CD4-positive, alpha-beta T cell treated with Interleukin-6 for 4 hours (primary cell): ENCODE results near the gene SLC35F3.
"Not testable (repeated sequence)": the region's sequence is repeated elsewhere in the genome, so short reads cannot be mapped to it uniquely, and the experiment has no call there.

ENCODE experiments used
- DNase-seq: peaks from one replicate; pipeline ENCODE4 v3.0.0-alpha.2; 2020; ENCODE audit warnings: mixed read lengths

Gene SLC35F3

GRCh38 chr1:233904633-233905415, at the start of gene SLC35F3:
Gene SLC35F3 (plus strand): TSS chr1:233904676.
- no peak for DNase-seq

DNA sequence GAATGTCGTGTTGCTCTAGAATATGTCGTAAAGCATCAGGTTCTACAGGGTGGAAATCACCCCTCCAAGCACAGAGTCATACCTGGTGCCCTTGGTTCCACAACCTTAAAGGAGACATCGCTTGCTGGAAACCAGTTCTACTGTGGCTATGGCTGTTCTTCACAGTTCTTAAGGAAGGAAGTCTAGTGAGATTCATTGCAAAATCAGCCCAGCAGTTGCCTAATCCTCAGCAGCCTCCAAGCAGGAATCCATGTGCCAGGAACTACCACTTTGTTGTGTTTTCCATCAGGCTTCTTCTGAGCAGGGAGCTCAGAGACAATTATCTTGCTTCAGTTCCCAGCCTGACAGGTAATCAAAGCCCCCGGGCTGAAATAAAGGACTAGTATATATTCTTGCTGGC, 45.0 kb upstream of the SLC35F3 start:
- DNase-seq: no peak

- no peak for DNase-seq
These were observed 40.5 kb upstream of the SLC35F3 start for GRCh38 chr1:233863901-233864545.

DNA sequence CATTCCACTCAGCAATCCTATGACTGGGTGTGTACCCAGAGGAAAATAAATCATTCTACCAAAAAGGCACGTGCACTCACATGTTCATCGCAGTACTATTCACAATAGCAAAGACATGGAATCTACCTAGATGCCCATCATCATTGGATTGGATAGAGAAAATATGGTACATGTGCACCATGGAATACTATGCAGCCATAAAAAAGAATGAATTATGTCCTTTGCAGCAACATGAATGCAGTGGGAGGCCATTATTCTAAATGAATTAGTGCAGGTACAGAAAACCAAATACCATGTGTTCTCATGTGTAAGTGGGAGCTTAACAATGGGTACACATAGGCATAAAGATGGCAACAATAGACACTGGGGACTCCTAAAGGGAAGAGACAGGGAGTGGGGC, 39.9 kb upstream of the SLC35F3 start:
- DNase-seq: no peak

DNA sequence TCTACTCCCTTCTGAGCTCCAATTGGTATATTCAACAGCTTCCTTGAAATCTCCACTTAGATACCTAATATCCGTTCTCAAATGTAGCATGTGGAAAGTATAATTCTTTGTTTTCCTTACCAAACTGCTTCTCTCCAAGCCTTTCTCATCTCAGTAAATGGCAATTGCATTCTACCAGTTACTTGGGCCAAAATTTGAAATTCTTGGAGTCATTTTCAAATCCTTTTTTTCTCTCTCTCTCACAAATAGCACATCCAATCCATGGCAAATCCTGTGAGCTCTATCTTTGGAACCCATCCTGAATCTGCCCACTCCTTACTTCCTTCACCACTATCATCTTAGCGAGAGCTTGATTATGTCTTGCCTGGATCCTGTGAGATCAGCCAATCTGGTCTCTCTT, 39.3 kb upstream of the SLC35F3 start:
- no peak for DNase-seq

DNA sequence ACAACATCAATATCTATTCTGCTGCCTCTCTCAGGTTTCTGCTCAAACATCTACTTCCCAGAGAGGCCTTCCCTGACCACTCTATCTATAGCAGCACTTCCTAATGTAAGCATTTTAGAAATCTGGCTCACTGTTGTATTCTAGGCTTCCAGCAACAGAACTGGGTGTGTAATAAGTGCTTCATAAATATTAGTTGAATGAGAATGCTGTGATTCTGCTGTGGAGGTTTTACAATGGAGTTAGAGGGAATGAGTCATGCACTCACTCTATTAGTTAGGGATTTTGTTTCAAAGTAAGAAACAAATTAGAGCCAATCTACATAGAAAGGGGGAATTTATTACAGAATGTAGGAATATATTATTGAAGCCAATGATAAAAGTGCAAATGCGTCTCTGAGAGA, 38.6 kb upstream of the SLC35F3 start:
- no peak for DNase-seq

DNA sequence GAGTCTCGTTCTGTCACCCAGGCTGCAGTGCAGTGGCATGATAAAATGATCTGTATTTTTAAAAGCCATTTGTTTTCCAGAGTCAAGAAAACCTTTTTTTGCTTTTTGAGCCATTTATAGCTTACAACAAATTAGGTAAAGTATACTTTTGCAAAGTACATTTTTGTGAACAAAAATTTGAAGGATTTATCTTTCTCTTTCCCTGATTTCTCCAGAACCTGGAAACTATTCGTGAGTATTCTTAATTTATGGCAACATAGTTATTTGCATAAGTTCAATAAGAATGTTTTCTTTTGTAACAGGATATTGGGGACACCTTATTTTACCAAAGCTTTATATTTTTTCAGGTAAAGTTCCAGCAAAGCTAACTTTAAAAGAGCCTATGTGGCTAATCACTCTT, 37.4 kb upstream of the SLC35F3 start:
- DNase-seq: no peak

- DNase-seq: no peak
These were observed 36.0 kb upstream of the SLC35F3 start for GRCh38 chr1:233868461-233868860.

DNA sequence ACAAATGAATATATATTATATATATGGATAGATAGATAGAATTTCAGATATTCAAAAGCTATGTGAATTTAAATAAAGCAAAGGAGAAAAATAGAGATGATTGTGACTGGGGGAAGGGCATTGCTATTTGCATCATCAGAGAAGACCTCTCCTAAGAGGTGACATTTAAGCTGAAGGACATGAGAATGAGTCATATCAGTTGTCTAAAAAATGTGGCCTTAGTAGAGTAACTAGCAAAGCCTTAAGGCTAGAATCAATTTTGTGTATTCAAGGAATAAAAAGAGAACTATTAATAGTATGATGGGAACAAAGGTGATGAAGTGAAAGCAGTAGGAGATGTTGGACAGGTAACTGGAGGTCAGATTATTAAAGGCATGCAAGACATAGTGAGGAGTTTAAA, 34.8 kb upstream of the SLC35F3 start:
- no peak for DNase-seq

DNA sequence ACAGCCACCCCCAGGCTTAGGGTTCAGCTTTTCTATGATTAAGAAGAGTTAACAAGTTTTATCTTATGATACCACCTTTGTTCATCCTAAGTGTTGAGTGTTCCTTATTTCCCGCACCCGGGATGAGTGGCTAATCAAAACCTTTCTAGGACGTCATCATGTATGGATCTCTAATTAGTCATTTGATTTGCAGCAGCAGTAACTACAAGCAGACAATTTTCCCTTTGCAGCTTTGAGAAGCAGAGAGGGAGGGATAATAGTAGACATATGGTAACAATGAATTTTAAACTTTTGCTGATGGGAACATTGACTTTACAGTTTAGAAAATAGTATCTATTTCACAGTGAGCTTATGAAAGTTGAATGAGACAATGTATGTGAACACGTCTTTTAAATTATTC, 30.8 kb upstream of the SLC35F3 start:
- no peak for DNase-seq

DNA sequence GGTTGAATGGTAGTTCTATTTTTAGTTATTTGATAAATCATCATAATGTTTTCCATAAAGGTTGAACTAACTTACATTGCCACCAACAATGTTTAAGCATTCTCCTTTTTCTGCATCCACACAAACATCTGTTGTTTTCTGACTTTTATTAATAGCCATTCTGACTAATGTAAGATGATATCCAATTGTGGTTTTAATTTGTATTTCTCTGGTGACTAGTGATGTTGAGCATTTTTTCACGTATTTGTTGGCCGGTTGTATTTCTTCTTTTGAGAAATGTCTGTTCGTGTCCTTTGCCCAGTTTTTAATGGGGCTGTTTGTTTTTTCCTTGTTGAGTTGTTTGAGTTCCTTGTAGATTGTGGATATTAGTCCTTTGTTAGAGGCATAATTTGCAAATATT, 24.6 kb upstream of the SLC35F3 start:
- DNase-seq: no peak

- DNase-seq: no peak
These were observed 20.8 kb upstream of the SLC35F3 start for GRCh38 chr1:233883671-233884070.

DNA sequence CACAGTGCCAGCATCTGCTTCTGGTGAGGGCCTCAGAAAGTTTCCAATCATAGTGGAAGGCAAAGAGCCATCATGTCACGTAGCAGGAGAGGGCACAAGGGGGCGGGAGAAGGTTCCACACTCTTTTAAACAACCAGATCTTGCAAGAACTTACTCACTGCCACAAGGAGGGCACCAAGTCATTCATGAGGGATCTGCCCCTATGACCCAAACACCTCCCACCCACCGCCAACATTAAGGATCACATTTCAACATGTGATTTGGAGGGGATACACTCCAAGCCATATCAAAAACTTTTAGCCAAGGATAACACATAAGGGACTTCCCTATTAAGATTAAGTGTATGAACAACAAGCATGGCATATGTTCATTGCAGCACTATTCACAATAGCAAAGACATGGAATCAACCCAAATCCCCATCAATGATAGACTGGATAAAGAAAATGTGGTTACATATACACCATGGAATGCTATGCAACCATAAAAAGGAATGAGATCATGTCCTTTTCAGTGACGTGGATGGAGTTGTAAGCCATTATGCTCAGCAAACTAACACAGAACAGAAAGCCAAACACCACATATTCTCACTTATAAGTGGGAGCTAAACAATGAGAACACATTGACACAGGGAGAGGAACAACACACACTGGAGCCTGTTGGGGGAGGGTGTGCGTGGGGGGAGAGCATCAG, 19.9 kb upstream of the SLC35F3 start:
- DNase-seq: no peak

DNA sequence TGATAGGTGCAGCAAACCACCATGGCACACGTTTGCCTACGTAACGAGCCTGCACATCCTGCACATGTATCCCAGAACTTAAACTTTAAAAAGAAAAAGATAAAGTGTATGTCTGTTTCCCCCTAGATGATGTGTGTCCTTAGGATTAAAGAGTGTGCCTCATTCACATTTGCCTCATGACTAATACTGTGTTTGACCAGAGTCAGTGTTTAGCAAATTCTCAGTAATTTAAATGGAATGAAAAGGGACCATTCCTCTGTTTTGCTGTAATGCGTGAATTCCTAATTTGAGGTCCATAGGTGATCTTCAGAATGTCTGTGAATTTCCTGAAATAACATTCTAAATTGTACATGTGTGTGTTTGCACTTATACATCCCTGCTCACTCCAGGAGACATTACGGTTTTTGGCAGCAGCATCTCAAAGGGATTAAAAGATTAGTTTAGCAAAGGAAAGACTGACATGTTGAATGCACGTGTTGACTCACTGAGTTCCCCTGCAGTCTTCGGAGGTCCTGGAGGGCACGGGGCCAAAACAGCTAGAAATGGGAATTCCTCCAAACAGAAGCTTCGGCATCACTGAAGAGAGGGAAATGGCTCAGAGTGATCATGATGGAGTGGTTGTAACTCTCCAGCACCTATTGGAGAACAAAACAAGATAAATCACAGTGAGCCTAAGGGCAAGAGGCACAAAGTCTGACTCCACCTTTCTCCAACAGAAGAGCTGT, 19.1 kb upstream of the SLC35F3 start:
- DNase-seq: no peak

DNA sequence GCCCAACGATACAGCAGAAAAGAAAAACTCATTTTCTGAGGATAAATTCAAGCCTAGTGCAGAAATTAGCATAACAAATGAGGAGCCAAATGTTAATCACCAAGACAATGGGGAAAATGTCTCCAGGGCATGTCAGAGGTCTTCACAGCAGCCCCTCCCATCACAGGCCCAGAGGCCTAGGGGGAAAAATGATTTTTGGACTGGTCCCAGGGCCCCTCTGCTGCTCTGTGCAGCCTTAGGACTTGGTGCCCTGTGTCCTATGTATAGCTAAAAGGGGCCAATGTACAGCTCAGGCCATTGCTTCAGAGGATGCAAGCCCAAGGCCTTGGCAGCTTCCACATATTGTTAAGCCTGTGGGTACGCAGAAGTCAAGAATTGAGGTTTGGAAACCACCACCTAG, 13.3 kb upstream of the SLC35F3 start:
- DNase-seq: not testable (repeated sequence)

- no peak for DNase-seq
These were observed 6.9 kb upstream of the SLC35F3 start for GRCh38 chr1:233897325-233898162.

DNA sequence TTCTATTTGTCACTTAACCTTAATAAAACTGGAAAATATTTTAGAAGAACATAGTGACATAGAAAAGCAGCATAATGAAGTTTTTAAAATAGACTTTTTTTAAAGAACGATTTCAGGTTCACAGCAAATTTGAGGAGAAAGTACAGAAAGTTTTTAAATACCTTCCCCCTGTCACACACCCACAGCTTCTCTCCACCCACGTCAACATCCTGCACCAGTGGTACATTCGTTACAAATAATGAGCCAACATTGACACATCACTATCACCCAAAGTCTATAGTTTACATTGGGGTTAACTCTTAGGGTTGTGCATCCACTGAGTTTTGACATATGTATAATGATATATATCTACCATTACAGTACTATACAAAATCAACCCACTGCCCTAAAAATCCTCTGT, 3.0 kb upstream of the SLC35F3 start:
- DNase-seq: no peak

GRCh38 chr1:233905416-233906051, 1.1 kb downstream of the SLC35F3 start:
- DNase-seq: no peak

GRCh38 chr1:233907151-233907550, 2.7 kb downstream of the SLC35F3 start:
- no peak for DNase-seq

GRCh38 chr1:233908092-233908491, 3.6 kb downstream of the SLC35F3 start:
- no peak for DNase-seq

- DNase-seq: no peak
These were observed 4.7 kb downstream of the SLC35F3 start for GRCh38 chr1:233909195-233909594.

DNA sequence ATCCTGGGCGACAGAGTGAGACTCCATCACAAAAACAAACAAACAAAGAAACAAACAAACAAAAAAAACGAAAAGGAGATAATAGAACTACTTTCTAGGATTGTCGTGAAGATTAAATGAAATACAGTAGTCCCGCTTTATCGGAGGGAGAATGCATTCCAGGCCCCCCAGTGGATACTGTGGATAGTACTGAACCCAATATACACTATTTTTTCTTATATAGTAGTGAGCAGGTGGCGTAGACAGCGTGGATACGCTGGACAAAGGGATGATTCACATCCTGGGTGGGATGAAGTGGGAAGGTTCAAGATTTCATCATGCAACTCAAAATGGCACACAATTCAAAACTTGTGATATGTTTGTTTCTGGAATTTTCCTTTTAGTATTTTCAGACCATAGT, 8.0 kb downstream of the SLC35F3 start:
- no peak for DNase-seq
